NK-92 (cell line): ENCODE measurements around the gene ERGIC1.

Experiments
- DNase-seq: peaks from one replicate; lab custom pipeline; 2025; ENCODE audit not compliant: unreplicated experiment; lab: John Stamatoyannopoulos, UW

The ERGIC1 gene

DNA sequence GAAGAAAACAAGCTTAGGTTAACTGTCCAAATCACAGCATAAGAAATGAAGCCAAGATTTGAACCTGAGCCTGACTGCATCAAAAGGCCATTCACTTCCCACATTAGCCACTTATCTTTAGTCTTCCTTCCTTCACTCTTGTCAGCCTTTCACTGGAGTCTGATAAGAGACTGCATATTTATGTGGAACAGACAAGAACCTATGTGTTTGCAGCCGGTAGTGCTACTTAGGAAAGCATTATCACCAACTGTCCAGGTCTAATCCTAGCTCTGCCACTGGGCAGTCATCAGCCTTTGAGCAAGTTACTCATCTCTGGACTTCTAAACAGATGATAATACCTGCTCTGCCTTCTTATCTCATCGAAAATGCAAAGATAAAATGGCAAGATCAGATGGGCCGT, 137.4 kb downstream of the ERGIC1 start:
- no peak for DNase-seq

DNA sequence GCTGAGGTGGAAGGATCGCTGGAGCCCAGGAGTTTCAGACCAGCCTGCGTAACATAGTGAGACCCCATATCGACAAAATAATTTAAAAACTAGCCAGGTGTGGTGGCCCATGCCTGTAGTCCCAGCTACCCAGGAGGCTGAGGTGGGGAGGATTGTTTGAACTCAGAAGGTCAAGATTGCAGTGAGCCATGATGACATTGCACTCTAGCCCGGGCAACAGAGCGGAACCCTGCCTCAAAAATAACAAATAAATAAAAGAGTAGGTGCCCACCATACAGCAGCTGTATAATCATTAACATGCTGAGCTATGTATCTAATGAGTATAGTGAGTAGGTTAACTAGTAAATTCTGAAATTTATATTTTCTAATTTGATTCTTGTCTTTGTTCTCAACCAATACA, 138.5 kb downstream of the ERGIC1 start:
- no peak for DNase-seq

DNA sequence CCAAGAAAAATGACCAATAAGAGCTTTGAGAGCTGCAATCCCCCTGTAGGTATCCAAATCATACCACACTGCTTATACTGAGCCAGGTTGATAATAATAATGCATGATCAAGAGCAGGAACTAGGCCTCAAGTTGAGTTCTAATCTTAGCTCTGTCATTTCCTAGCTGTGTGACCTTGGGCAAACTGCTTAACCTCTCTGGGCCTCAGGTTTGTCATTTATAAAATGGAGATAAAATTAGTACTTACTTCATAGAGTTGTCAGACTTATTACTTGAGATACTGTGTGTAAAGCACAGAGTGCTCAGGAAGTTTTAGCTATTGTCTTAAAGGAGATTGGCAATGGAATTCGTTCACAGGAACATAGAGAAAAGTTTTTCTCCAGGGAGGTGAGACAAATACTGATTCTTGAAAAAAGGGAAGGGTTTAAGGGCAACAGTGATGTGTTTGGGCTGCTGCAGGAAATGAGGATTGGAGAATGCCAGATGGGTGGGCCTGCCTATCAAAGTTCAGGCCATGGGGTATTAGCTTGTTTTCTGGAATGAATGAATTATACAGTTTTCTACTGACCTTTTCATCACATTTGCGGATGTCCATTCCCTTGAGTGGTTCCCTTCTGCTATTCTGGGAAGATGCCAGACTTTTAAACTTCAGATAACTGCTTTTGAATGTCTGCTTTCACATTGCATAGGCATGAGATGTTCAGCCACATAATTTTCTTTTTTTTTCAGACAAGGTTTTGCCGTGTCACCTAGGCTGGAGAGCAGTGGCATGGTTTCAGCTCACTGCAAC, 139.3 kb downstream of the ERGIC1 start:
- DNase-seq = no peak

DNA sequence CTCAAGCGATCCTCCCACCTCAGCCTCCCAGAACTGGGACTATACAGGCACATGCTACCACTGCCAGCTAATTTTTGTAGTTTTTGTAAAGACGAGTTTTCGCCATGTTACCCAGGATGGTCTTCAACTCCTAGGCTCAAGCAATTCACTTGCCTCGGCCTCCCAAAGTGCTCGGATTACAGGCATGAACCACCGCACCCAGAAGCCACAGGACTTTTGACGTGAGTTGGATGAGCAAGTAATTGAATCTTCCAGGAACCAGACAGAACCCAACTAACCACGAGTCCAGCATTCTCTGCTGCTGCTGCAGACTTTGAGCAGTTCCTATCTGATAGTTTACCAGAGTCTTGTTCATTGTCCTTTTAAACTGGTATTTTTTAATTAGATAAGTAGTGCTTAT, 139.9 kb downstream of the ERGIC1 start:
- no peak for DNase-seq

DNA sequence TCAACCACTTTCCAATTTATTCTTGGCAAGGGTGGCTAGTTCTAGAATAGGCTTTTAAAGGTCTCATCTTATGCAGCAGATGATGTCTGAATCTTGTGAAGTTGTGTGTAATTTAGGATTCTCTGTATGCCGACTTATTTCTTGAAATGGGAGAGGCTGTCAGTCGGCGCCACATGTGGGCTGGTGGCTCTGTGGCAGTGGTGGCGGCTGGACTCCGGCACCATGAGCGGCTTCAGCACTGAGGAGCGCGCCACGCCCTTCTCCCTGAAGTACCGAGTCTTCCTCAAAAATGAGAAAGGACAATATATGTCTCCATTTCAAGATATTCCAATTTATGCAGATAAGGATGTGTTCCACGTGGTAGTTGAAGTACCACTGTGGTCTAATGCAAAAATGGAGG, 141.2 kb downstream of the ERGIC1 start:
- DNase-seq = no peak

DNA sequence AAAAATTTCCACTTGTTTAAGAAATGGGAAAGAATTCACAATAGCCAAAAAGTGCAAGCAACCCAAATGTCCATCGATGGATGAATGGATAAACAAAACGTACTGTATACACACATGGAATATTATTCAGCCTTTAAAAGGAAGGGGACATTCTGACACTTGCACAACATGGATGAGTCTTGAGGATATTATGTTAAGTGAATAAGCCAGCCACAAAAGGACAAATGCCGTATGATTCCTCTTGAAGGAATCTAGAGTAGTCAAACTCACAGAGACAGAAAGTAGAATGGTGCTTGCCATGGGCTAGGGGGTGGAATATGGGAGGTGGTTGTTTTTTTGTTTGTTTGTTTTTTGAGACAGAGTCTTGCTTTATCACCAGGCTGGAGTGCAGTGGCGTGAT, 145.7 kb downstream of the ERGIC1 start:
- no peak for DNase-seq

DNA sequence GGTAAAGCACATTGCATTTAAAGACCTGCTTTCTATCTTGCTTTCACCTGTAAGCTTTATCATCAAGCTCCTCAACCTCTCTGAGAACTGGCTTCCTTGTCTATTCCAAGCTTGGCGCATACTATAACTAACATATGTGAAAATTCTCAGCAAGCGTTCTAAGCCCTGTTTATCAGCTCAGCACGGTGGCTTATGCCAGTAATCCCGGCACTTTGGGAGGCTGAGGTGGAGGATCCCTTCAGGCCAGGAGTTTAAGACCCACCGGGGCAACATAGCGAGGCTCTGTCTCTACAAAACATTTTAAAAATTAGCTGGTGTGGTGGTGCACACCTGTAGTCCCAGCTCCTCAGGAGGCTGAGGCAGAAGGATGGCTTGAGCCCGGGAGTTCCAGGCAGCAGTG, 147.9 kb downstream of the ERGIC1 start:
- no peak for DNase-seq

DNA sequence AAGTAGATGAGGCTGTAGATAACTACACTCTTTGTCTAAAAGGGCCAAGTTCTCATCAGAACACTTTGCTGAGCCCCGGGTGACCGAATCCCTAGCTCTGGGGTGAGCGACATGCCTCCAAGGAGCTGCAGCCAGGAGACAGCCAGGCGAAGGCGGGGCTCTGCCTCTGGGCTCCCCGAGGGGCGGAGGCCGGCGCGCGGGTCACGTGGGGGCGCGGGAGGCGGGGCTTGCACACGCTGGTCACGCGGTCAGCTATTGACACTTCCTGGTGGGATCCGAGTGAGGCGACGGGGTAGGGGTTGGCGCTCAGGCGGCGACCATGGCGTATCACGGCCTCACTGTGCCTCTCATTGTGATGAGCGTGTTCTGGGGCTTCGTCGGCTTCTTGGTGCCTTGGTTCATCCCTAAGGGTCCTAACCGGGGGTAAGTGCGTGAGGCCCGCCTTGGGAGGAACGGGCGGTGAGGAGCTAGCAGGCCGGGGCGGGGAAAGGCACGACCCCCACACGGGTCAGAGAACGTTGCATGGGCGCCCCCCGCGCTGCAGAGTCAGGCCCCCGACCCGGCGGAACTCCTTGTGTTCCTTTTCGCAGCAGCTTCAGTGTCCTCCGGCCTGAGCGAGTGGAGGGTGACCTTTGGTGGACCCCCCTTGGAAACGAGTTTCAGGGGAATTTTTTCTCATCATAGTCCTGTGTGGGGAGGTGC, 149.6 kb downstream of the ERGIC1 start, which contains the start of gene ATP6V0E1:
ATP6V0E1 (plus strand) TSS at position 230 of the 702 bp plus-strand sequence; CDS start at position 320, 90 bp downstream.
- peak; percentile 75 for DNase-seq

DNA sequence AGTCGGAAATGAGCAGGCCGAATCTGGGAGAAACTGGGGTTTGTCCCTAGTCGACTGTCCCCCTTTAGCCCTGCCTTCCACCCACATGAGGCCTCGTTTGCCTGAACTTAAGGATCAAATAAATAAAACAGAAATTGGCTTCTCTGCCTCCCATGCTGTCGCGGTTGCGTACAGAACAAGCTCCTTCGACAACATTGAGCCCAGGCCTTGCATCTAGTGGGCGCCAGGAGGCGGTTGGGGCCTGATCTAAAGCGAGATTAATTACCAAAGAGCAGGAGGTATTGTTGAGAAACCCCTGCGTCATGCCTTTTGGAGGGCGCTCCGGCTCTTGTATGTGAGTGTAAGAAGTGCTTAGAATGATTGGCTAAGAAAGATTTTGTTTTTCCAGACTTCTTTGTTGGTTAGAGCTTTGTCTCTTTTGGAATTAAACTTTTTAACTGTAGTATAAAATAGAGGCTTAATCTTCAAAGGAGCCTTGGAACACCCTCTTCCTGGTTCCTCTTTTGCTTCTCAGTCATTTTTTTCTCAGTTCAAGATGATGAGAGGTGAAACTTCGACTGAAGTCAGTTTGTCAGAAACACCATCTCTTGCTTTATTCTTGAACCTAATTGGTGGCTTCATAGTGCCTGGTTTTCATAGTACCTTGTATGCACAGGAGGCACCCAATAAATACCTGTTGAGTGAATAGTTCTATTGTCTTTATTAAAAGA, 150.3 kb downstream of the ERGIC1 start:
- no peak for DNase-seq

DNA sequence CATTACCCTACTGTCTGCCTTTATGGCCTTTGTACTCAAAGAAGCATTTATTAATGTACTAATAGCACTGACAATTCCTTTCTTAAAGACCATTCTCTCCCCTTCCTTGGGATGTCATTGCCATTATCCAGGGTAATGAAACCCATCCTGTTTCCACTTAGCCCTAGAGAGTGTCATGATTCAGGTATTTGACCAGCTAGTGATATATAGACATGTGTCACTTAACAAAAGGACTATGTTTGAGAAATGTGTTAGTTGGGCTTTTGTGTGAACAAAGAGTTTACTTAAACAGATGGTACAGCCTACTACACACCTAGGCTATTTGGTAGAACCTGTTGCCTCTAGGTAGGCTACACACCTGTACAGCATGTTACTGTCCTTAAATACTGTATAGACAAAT, 151.5 kb downstream of the ERGIC1 start:
- DNase-seq = no peak

DNA sequence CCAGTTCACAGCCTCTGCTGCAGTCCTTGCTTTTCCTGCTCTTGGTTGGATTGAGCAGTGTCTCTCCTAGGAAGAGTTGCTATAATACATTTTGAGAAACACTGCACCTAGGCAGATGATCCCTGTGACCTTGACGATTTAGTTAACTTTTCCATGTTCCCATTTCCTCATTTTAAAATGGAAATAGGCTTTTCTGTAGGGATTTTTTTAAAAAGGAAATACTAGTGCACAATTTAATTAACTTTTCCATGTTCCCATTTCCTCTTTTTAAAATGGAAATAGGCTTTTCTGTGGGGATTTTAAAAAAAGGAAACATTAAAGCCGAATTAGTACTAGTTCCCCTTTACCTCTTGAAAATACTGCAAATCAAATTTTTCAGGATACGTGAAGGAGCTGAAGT, 154.2 kb downstream of the ERGIC1 start:
- DNase-seq = no peak

DNA sequence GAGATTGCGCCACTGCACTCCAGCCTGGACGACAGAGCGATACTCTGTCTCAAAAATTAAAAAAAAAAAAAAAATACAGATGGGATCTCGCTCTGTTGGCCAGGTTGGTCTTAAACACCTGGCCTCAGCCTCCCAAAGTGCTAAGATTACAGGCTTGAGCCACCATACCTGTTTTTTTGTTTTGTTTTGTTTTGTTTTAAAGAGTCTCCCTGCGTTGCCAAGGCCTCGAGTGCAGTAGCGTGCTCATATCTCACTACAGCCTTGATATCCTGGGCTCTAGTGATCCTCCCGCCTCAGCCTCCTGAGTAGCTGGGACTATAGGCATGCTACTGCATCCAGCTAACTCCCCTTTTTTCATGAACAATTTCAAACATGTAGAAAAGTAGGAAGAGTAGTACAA, 156.7 kb downstream of the ERGIC1 start:
- DNase-seq = no peak

DNA sequence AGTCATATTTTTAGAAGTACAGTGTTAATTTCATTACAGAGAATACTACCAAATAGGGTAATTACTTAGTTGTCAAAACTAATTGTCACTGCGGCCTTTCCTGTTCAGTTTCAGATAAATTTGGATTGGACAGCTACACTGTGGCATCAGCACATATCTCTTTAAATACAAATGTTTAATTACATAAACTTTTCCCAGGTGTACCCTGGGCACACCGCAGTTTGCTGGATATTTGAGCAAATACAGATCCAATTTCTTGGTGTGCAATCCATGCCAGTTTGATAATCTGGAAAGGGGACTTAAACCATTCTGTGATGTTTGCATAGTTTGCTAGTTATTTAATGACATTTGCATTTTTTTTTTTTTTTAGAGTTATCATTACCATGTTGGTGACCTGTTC, 160.4 kb downstream of the ERGIC1 start:
- no peak for DNase-seq

DNA sequence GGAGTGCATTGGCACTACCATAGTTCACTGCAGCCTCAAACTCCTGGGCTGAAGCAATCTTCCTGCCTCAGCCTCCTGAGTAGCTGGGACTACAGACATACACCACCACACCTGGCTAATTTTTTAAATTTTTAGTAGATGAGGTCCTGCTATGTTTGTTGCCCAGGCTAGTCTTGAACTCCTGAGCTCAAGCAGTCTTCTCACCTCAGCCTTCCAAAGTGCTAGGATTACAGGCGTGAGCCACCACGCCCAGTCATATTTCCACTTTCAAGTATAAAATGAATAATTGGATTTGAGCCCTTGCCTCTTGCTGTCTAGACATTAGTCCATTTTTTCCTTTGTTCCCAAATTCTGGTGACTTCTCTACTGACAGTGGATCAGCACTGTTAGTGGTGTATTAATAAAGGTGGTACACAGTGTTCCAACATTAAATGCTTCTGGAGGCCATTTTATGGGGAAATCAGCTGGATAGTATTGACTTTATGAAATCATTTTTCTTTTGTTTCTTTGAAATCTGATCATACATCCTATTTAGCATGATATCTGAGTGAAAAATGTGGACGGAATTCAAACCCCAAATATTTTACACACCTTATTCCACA, 165.4 kb downstream of the ERGIC1 start:
- no peak for DNase-seq

DNA sequence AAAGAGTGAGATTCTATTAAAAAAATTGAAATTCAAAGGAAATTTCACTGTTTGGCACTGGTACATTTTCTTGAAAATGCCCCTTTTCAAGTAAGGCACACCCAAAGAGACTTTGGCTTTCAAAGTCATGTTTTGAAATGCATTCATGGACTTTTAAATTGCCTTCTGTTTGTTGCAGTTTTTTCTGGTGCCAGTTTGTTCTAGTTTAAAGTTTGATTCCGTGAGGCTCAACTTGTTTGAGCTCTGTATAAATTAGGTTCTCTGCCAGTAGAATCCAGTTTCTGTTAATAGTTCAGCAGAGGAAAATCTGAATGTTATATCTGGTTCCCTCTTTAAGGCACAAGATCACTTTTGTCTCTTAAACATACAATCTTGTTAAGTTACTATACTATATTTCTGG, 165.9 kb downstream of the ERGIC1 start:
- DNase-seq = no peak

DNA sequence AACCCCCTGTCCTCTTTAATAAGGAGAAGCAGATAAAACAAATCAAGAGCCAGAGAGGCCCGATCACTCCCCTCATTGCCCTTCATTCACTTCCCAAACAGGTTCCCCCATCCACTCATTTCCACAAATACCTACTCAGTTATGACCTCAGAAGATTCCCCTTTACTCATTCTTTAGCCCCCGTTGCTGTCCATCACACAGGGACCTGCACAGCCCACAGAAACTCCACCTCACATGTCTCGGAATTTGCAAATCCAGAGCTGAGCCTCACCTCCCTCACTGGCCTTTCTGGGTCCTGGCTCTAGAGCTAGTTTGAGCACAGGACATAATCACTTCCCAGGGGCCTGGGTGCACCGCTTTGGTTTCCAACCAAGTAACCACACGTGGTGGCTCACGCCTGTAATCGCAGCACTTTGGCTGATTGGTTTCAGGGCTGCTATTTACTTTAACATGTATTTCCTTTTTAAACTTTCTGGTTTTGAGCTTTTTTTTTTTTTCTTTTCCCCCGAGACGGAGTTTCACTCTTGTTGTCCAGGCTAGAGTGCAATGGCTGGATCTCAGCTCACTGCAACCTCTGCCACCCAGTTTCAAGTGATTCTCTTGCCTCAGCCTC, 167.3 kb downstream of the ERGIC1 start:
- DNase-seq = no peak
